K562 (cell line): ENCODE data around the gene RGS4. TPM values are rescaled to one million over a fixed set of nuclear protein-coding genes. Genes with fewer than 3 reads are reported as not detected.

Experiments
- E2F1 ChIP-seq: sonication (generic); formaldehyde crosslinking; IDR thresholded peaks from 2 replicates; pipeline ENCODE4 v1.8.1; 2023; ENCODE audit warnings: mild to moderate bottlenecking, missing genetic modification reagents, moderate library complexity
- E2F3 ChIP-seq: fragments of 250-450 bp; sonication (Bioruptor Pico); IDR thresholded peaks from 2 replicates; pipeline ENCODE4 v1.4.0; 2020; ENCODE audit warnings: mild to moderate bottlenecking
- ELF1 ChIP-seq: fragments of 200-800 bp; sonication (Bioruptor generic); IDR thresholded peaks from 2 replicates; pipeline ENCODE4 v1.6.1; 2016; ENCODE audit warnings: missing genetic modification characterization, missing compliant biosample characterization
- FOXK2 ChIP-seq, 2 experiments: fragments of 450-650 bp; IDR thresholded peaks in 1 of 2; conservative IDR thresholded peaks in 1 of 2; 2 replicates each; pipeline ENCODE4 v1.6.1; 2016; ENCODE audit warnings: low read depth in 2 of 2, mild to moderate bottlenecking in 1 of 2
- HEY1 ChIP-seq: fragments of 250-450 bp; sonication (Bioruptor Pico); IDR thresholded peaks from 2 replicates; pipeline ENCODE4 v1.5.0; 2020; ENCODE audit warnings: mild to moderate bottlenecking, moderate library complexity, borderline replicate concordance
- OTX1 ChIP-seq: fragments of 450-650 bp; formaldehyde crosslinking; IDR thresholded peaks from 2 replicates; pipeline ENCODE4 v1.4.0; 2022; ENCODE audit warnings: mild to moderate bottlenecking
- POLR3A ChIP-seq: IDR thresholded peaks from 2 replicates; pipeline ENCODE4 v1.6.1; 2011; ENCODE audit warnings: borderline replicate concordance, mild to moderate bottlenecking, moderate library complexity; ENCODE audit not compliant: insufficient read length, insufficient read depth; ENCODE audit errors: extremely low read depth
- RBM25 ChIP-seq: fragments of 200-400 bp; formaldehyde crosslinking; IDR thresholded peaks from 2 replicates; pipeline ENCODE4 v1.6.1; 2018; ENCODE audit warnings: low read length, low read depth, moderate library complexity; ENCODE audit not compliant: severe bottlenecking
- SIRT6 ChIP-seq: IDR thresholded peaks from one replicate; pipeline ENCODE4 v1.6.1; 2012; ENCODE audit warnings: low read depth, mild to moderate bottlenecking, control low read depth, inconsistent platforms, low read length, moderate library complexity
- STAT5B ChIP-seq: fragments of 250-450 bp; sonication (Bioruptor Pico); IDR thresholded peaks from 2 replicates; pipeline ENCODE4 v1.8.0; 2021; ENCODE audit warnings: mild to moderate bottlenecking, inconsistent platforms
- TEAD1 ChIP-seq, 2 experiments: fragments of 450-650 bp in 1 of 2; sonication (generic) in 1 of 2; formaldehyde crosslinking; IDR thresholded peaks; 2 replicates each; pipeline versions ENCODE4 v1.4.0 to v1.8.0; 2020 to 2022; ENCODE audit warnings: mild to moderate bottlenecking in 2 of 2, missing genetic modification reagents in 1 of 2
- ZBTB33 ChIP-seq: sonication (generic); formaldehyde crosslinking; IDR thresholded peaks from 2 replicates; pipeline ENCODE4 v1.8.1; 2023; ENCODE audit warnings: mild to moderate bottlenecking, missing genetic modification reagents
- ZNF655 ChIP-seq: fragments of 250-450 bp; sonication (Bioruptor Pico); IDR thresholded peaks from 2 replicates; pipeline ENCODE4 v1.5.0; 2021
- polyA plus RNA-seq, 8 experiments: library from polyadenylated mRNA; depleted of rRNA in 4 of 8; stranded (reverse) in 5 of 8; unstranded in 3 of 8; fragments of >200 nt; fragmentation: Nextera tagmentation in 2 of 8; fragmentation: Illumina TruSeq in 1 of 8; extraction: Ambion mirVana in 2 of 8; extraction: Trizol in 1 of 8; gene quantifications; 2 replicates each; pipeline versions ENCODE4 v1.2.1 to v1.2.3, GENCODE V29; 2011 to 2014; ENCODE audit warnings: inconsistent platforms in 1 of 8, missing spikeins in 1 of 8
- total RNA-seq, 7 experiments: library from RNA; depleted of rRNA in 6 of 7; stranded (reverse); fragments of >200 nt in 6 of 7; fragmentation: Illumina TruSeq in 2 of 7; extraction: Trizol in 2 of 7; gene quantifications; 2 replicates each; pipeline versions ENCODE4 v1.2.1 to v1.2.3, GENCODE V29; 2011 to 2021; ENCODE audit warnings: low replicate concordance in 1 of 7

RGS4 gene
- total and polyA plus RNA-seq, 9 of the 15 experiments (the other 6 are each of a cell fraction or from before 2014, with no cell fraction given) = not detected

- TF ChIP-seq ZBTB33 (CRISPR knock-in tag) = no peak
- TF ChIP-seq STAT5B (CRISPR knock-in tag) = no peak
- TF ChIP-seq RBM25 = no peak
- no peak for TF ChIP-seq FOXK2 (conservative IDR thresholded peaks at IDR 0.05 in 1 of 2, IDR thresholded peaks at IDR 0.05 in 1 of 2; ENCODE audit: low read depth in 2 of 2)
- TF ChIP-seq ZNF655 (CRISPR knock-in tag) = no peak
- TF ChIP-seq E2F1 = no peak
- no peak for TF ChIP-seq ELF1
- TF ChIP-seq OTX1 (CRISPR knock-in tag) = no peak
- TF ChIP-seq TEAD1 (CRISPR knock-in tag; IDR thresholded peaks at IDR 0.05) = no peak
- no peak for TF ChIP-seq POLR3A
- TF ChIP-seq SIRT6 = no peak
- TF ChIP-seq HEY1 (CRISPR knock-in tag) = no peak
- TF ChIP-seq E2F3 (CRISPR knock-in tag) = no peak
These were observed 15.0 kb upstream of the RGS4 start (continued) for GRCh38 chr1:163054181-163054591.
